H1 (cell line): ENCODE results near the gene ABHD1. TPM values are rescaled to one million over a fixed set of nuclear protein-coding genes. Genes with fewer than 3 reads are reported as not detected.

ENCODE experiments used
- CTCF ChIA-PET: fragments of 300-600 bp; sonication (Branson Sonifier 250); formaldehyde crosslinking; loops from one replicate; lab custom pipeline; 2021; ENCODE audit not compliant: partially characterized antibody; lab: Charles Lee
- POLR2A ChIA-PET: fragments of 300-600 bp; sonication (Branson Sonifier 250); formaldehyde crosslinking; loops from one replicate; lab custom pipeline; 2021; ENCODE audit warnings: inconsistent platforms; ENCODE audit not compliant: partially characterized antibody; lab: Charles Lee
- DNase-seq, 2 experiments: peaks; one replicate each; pipeline versions ENCODE4 v3.0.0 to v3.0.0-alpha.2; 2010 to 2022; ENCODE audit warnings: low spot score in 2 of 2, low read depth in 1 of 2, mixed read lengths in 1 of 2
- FAIRE-seq: peaks from 2 replicates; lab custom pipeline; 2011; peaks lifted over from hg19 to GRCh38; lab: Jason Lieb, UNC
- H2AFZ ChIP-seq: 2 replicates; pipeline ENCODE4 v1.8.1; 2012; ENCODE audit warnings: low read length, inconsistent platforms
- H2AK5ac ChIP-seq: 2 replicates; pipeline ENCODE4 v1.6.1; 2013; ENCODE audit warnings: low read depth, low read length
- H2BK120ac ChIP-seq: replicated peaks from 2 replicates; pipeline ENCODE3; 2013; ENCODE audit warnings: low read depth, low read length, inconsistent platforms
- H2BK12ac ChIP-seq: 2 replicates; pipeline ENCODE4 v1.6.1; 2013; ENCODE audit warnings: low read depth, low read length
- H2BK15ac ChIP-seq: 2 replicates; pipeline ENCODE4 v1.6.1; 2013; ENCODE audit warnings: low read length
- H2BK20ac ChIP-seq: 2 replicates; pipeline ENCODE4 v1.6.1; 2013; ENCODE audit warnings: low read length
- H2BK5ac ChIP-seq: 2 replicates; pipeline ENCODE4 v1.6.1; 2013; ENCODE audit warnings: low read depth, low read length
- H3K14ac ChIP-seq: 2 replicates; pipeline ENCODE4 v1.6.1; 2013; ENCODE audit warnings: inconsistent platforms; ENCODE audit not compliant: insufficient read length
- H3K18ac ChIP-seq: 2 replicates; pipeline ENCODE4 v1.6.1; 2013; ENCODE audit warnings: low read length; ENCODE audit errors: extremely low read depth
- H3K23ac ChIP-seq: 2 replicates; pipeline ENCODE4 v1.6.1; 2013; ENCODE audit warnings: inconsistent platforms; ENCODE audit not compliant: insufficient read length
- H3K23me2 ChIP-seq: 2 replicates; pipeline ENCODE4 v1.6.1; 2013; ENCODE audit warnings: low read depth, low read length
- H3K27ac ChIP-seq: 2 replicates; pipeline ENCODE4 v1.6.1; 2011; ENCODE audit warnings: low read depth, low read length, inconsistent platforms
- H3K27me3 ChIP-seq, 4 experiments: replicated peaks in 1 of 4; 1 replicate in 1 of 4; 2 replicates in 3 of 4; pipeline versions ENCODE4 v1.6.1 to v1.8.1; 2011 to 2013; ENCODE audit warnings: low read length in 3 of 4, mild to moderate bottlenecking in 3 of 4, inconsistent platforms in 2 of 4, mixed read lengths in 2 of 4, moderate library complexity in 1 of 4; ENCODE audit not compliant: control insufficient read depth in 3 of 4, insufficient read depth in 3 of 4; ENCODE audit errors: extremely low read depth in 1 of 4
- H3K36me3 ChIP-seq, 4 experiments: 2 replicates each; pipeline versions ENCODE4 v1.6.1 to v1.8.1; 2011 to 2013; ENCODE audit warnings: mild to moderate bottlenecking in 4 of 4, low read length in 3 of 4, moderate library complexity in 2 of 4, control low read depth in 1 of 4, inconsistent platforms in 1 of 4; ENCODE audit not compliant: insufficient read depth in 4 of 4, control insufficient read depth in 2 of 4
- H3K4ac ChIP-seq: replicated peaks from 2 replicates; pipeline ENCODE3; 2013; ENCODE audit warnings: low read length, low read depth, mixed read lengths, inconsistent platforms; ENCODE audit not compliant: insufficient read length
- H3K4me1 ChIP-seq, 4 experiments: replicated peaks in 1 of 4; 1 replicate in 1 of 4; 2 replicates in 3 of 4; pipeline versions ENCODE4 v1.6.1 to v1.8.1; 2011 to 2013; ENCODE audit warnings: low read length in 3 of 4, inconsistent platforms in 2 of 4, mixed read lengths in 1 of 4; ENCODE audit not compliant: insufficient read depth in 4 of 4, control insufficient read depth in 3 of 4
- H3K4me2 ChIP-seq, 2 experiments: 2 replicates each; pipeline versions ENCODE4 v1.6.1 to v1.8.1; 2011 to 2013; ENCODE audit warnings: low read depth in 2 of 2, low read length in 2 of 2, control low read depth in 1 of 2, inconsistent platforms in 1 of 2, mild to moderate bottlenecking in 1 of 2; ENCODE audit not compliant: insufficient read depth in 1 of 2
- H3K4me3 ChIP-seq, 4 experiments: fragments of 200-600, 300-600 bp in 1 of 4; sonication (generic), shearing (Covaris generic), sonication (Bioruptor Twin) in 1 of 4; 2 replicates each; pipeline versions ENCODE4 v1.5.1 to v1.8.1; 2011 to 2016; ENCODE audit warnings: low read length in 4 of 4, low read depth in 3 of 4, control low read depth in 2 of 4, inconsistent platforms in 2 of 4, mild to moderate bottlenecking in 2 of 4, mixed read lengths in 1 of 4, moderate library complexity in 1 of 4; ENCODE audit not compliant: insufficient read depth in 2 of 4; ENCODE audit errors: extremely low read depth in 1 of 4
- H3K56ac ChIP-seq: replicated peaks from 2 replicates; pipeline ENCODE3; 2013; ENCODE audit warnings: low read depth, mild to moderate bottlenecking, mixed read lengths, low read length, inconsistent platforms; ENCODE audit not compliant: insufficient read length
- H3K79me1 ChIP-seq: 2 replicates; pipeline ENCODE4 v1.6.1; 2013; ENCODE audit warnings: low read depth, low read length, control low read depth
- H3K79me2 ChIP-seq, 2 experiments: 2 replicates each; pipeline versions ENCODE4 v1.6.1 to v1.8.1; 2012 to 2013; ENCODE audit warnings: low read length in 2 of 2, mild to moderate bottlenecking in 2 of 2, inconsistent platforms in 1 of 2; ENCODE audit not compliant: insufficient read depth in 2 of 2, control insufficient read depth in 1 of 2
- H3K9ac ChIP-seq, 4 experiments: replicated peaks in 1 of 4; 1 replicate in 1 of 4; 2 replicates in 3 of 4; pipeline versions ENCODE4 v1.6.1 to v1.8.1; 2011 to 2013; ENCODE audit warnings: low read depth in 3 of 4, low read length in 3 of 4, control low read depth in 2 of 4, mild to moderate bottlenecking in 2 of 4, moderate library complexity in 2 of 4, inconsistent platforms in 1 of 4; ENCODE audit errors: extremely low read depth in 1 of 4
- H3K9me3 ChIP-seq, 2 experiments: 2 replicates each; pipeline versions ENCODE4 v1.6.1 to v1.8.1; 2012 to 2013; ENCODE audit warnings: mild to moderate bottlenecking in 2 of 2, moderate library complexity in 2 of 2, control low read depth in 1 of 2, inconsistent platforms in 1 of 2, low read depth in 1 of 2, low read length in 1 of 2, mixed read lengths in 1 of 2; ENCODE audit not compliant: insufficient read depth in 2 of 2
- H4K20me1 ChIP-seq, 2 experiments: replicated peaks in 1 of 2; 2 replicates each; pipeline versions ENCODE3 to v1.8.1; 2011 to 2013; ENCODE audit warnings: inconsistent platforms in 2 of 2, low read length in 2 of 2, mild to moderate bottlenecking in 1 of 2; ENCODE audit not compliant: insufficient read depth in 2 of 2, control insufficient read depth in 1 of 2
- H4K5ac ChIP-seq: 2 replicates; pipeline ENCODE4 v1.6.1; 2013; ENCODE audit warnings: low read length, low read depth, mixed read lengths, inconsistent platforms; ENCODE audit not compliant: insufficient read length
- H4K8ac ChIP-seq: 2 replicates; pipeline ENCODE4 v1.8.0; 2013; ENCODE audit warnings: mild to moderate bottlenecking, moderate library complexity, low read length, inconsistent platforms; ENCODE audit not compliant: insufficient read depth; ENCODE audit errors: extremely low read depth
- H4K91ac ChIP-seq: replicated peaks from 2 replicates; pipeline ENCODE3; 2013; ENCODE audit warnings: low read length, mixed read lengths, inconsistent platforms; ENCODE audit not compliant: insufficient read length
- ASH2L ChIP-seq: fragments of 200-600, 300-600 bp; sonication (generic); IDR thresholded peaks from one replicate; pipeline ENCODE4 v1.7.1; 2017; ENCODE audit warnings: low read length
- BCL11A ChIP-seq, 2 experiments: IDR thresholded peaks; one replicate each; pipeline ENCODE4 v1.6.1; 2011; ENCODE audit warnings: low read depth in 2 of 2, low read length in 2 of 2, mild to moderate bottlenecking in 2 of 2
- CBX8 ChIP-seq: fragments of 300-800, 300-1000 bp; sonication (generic); IDR thresholded peaks from 2 replicates; pipeline ENCODE4 v1.7.1; 2016; ENCODE audit warnings: low read depth, low read length, borderline replicate concordance
- FOSL1 ChIP-seq: IDR thresholded peaks from 2 replicates; pipeline ENCODE4 v1.6.1; 2011; ENCODE audit warnings: mild to moderate bottlenecking, low read depth, low read length, moderate library complexity; ENCODE audit not compliant: insufficient read depth
- KDM1A ChIP-seq: fragments of 200-600, 300-600 bp; sonication (generic); IDR thresholded peaks from 2 replicates; pipeline ENCODE4 v1.7.1; 2016; ENCODE audit warnings: mild to moderate bottlenecking, low read length, borderline replicate concordance
- KDM5A ChIP-seq: fragments of 200-600 bp; IDR thresholded peaks from 2 replicates; pipeline ENCODE4 v1.7.1; 2012; ENCODE audit warnings: mild to moderate bottlenecking, low read length, inconsistent platforms, mixed read lengths
- MAFK ChIP-seq: IDR thresholded peaks from 2 replicates; pipeline ENCODE4 v1.6.1; 2012; ENCODE audit warnings: low read depth, mild to moderate bottlenecking, improper control_type of control experiment, low read length
- NANOG ChIP-seq: IDR thresholded peaks from 2 replicates; pipeline ENCODE4 v1.6.1; 2011; ENCODE audit warnings: low read length, low read depth, mild to moderate bottlenecking, inconsistent platforms; ENCODE audit not compliant: insufficient read depth, poor library complexity, severe bottlenecking
- RAD21 ChIP-seq, 2 experiments: IDR thresholded peaks in 1 of 2; conservative IDR thresholded peaks in 1 of 2; 2 replicates each; pipeline ENCODE4 v1.6.1; 2011; ENCODE audit warnings: low read depth in 2 of 2, low read length in 2 of 2, improper control_type of control experiment in 1 of 2, inconsistent platforms in 1 of 2, mild to moderate bottlenecking in 1 of 2, moderate library complexity in 1 of 2
- RNF2 ChIP-seq: fragments of 200-900, 300-1000 bp; sonication (generic); IDR thresholded peaks from 2 replicates; pipeline ENCODE4 v1.7.1; 2016; ENCODE audit warnings: borderline replicate concordance, low read depth, mild to moderate bottlenecking, antibody characterized with exemption, low read length; ENCODE audit not compliant: poor library complexity, severe bottlenecking; ENCODE audit errors: missing control alignments
- WGBS, 2 experiments: shearing (Covaris generic) in 1 of 2; methylation state at CpG; one replicate each; pipeline versions ENCODE4 v1.1.6 to v1.1.7; 2013 to 2015; ENCODE audit warnings: low lambda C conversion rate in 2 of 2, mixed read lengths in 2 of 2, inconsistent platforms in 1 of 2, low coverage in 1 of 2, missing lambda C conversion rate in 1 of 2; ENCODE audit not compliant: insufficient replicate concordance in 2 of 2, insufficient coverage in 1 of 2, insufficient read length in 1 of 2; ENCODE audit errors: extremely low coverage in 1 of 2, missing lambda C conversion rate in 1 of 2; 5-methylcytosine and 5-hydroxymethylcytosine counted together
- polyA plus RNA-seq, 7 experiments: library from polyadenylated mRNA; depleted of rRNA in 3 of 7; stranded (reverse) in 5 of 7; unstranded in 2 of 7; fragments of >200 nt in 5 of 7; fragments of 200-250 nt in 2 of 7; gene quantifications; 1 replicate in 5 of 7; 2 replicates in 1 of 7; 4 replicates in 1 of 7; pipeline versions ENCODE4 v1.2.1 to v1.2.3, GENCODE V29; 2011 to 2013; ENCODE audit warnings: missing spikeins in 2 of 7, mixed read lengths in 2 of 7
- total RNA-seq: library from RNA; stranded (reverse); fragmentation: NEBNext Ultra II Directional; extraction: Animal tissue kit (Norgen Biotek cat#: 25700); gene quantifications from 2 replicates; pipeline ENCODE4 v1.2.1, GENCODE V29; 2021

The ABHD1 gene
- total and polyA plus RNA-seq, 2 of the 8 experiments (the other 6 are each of a cell fraction or from before 2014, with no cell fraction given): 0.20 to 1.1 TPM

DNA sequence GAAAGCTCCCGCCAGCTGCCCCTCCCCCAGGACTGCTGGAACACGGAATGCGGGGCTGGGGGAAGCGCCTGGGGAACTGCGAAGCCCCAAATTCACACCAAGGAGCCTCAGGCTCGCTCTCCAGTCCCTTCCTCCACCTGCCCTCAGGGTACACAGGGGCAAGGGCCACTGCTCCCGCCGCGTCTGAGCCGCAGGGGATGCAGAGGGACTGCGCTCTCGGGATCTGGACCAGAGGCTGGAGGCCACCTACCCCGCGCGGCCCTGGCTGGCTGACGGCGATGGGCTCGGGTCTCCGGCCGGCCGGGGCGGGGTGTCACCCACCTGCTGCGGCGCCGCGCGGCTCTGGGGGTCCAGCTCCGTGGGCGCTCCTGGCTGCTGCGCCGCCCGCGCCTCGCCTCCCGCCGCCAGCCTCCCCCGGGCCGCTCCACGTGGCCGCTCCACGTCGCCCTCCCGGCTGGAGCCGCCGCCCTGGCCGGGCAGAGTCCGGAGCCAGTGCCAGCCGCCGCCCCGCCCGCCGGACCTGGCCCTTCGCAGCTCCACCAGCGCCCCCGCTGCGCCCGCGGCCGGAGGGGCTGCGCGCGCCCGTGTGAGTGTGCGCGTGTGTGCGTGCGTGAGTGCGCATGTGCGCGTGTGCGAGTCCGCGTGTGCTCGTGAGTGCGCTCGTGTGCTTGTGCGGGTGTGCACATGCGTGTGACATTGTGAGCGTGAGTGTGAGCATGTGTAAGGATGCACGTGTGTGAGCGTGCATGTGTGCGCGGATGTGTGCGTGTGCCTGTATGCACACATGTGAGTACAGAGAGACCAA, 4.9 kb upstream of the ABHD1 start, which contains the start of gene CGREF1:
Gene CGREF1 (minus strand): TSS at position 604 of the 805 bp plus-strand sequence. CDS start 14,762 bp downstream, outside the sequence.
- Histone ChIP-seq H2AK5ac (peak within 1 kb of the TSS; percentile 92), H3K18ac (peak within 1 kb of the TSS; percentile 51; the same call in 1 of the 2 replicates), H4K91ac (peak within 1 kb of the TSS; percentile 98), H3K23me2 (peaks cover 12% of the 10 kb centered on the region), H4K8ac (peak within 1 kb of the TSS; percentile 88), H3K23ac (peak within 1 kb of the TSS; percentile 59), H3K9me3 (no peaks in the 10 kb centered on the region), H3K14ac (no peak within 1 kb of the TSS), H2BK5ac (no peak within 1 kb of the TSS; the same call in 1 of the 2 replicates), H3K27ac (no peak within 1 kb of the TSS), H3K4me3 (peak within 1 kb of the TSS; percentile 40 to 68 (median 52)), H3K4me2 (peak within 1 kb of the TSS; percentile 94 to 98), H4K20me1 (no peaks in the 10 kb centered on the region), H2BK12ac (peak within 1 kb of the TSS; percentile 80; the same call in 1 of the 2 replicates), H3K79me1 (no peaks in the 10 kb centered on the region), H3K9ac (peak within 1 kb of the TSS; percentile 9 to 64 (median 43)), H2BK15ac (peak within 1 kb of the TSS; percentile 46), H4K5ac (peak within 1 kb of the TSS; percentile 62), H3K4me1 (peaks cover 0 to 16% (median 10%) of the 10 kb centered on the region in 4 experiments; a peak in 5 of 7 replicates), H2BK120ac (no peak within 1 kb of the TSS), H3K27me3 (peaks cover 8 to 59% (median 44%) of the 10 kb centered on the region in 4 experiments), H3K56ac (peak within 1 kb of the TSS; percentile 10), H3K4ac (no peak within 1 kb of the TSS), H3K36me3 (no peaks in the 10 kb centered on the region), H3K79me2 (no peaks in the 10 kb centered on the region), H2BK20ac (peak within 1 kb of the TSS; percentile 18; the same call in 1 of the 2 replicates), H2AFZ (peak within 1 kb of the TSS; percentile 86; the same call in 1 of the 2 replicates)
- FAIRE-seq (no peak), DNase-seq (peak in 1 of 2 experiments; percentile 71)
- CTCF ChIA-PET: interaction anchor here (0.7 to 1.9 kb wide), 6 partner anchors 13 to 51 kb away, joined by 3 to 6 read pairs (median 4); no protein-coding TSS in a partner anchor
- 22% methylated on average over 34 of the region's 84 CpGs; no CpG with 5 or more reads in 1 of the 2 experiments for WGBS, 2 experiments
- POLR2A ChIA-PET: interaction anchor here (0.6 to 1.5 kb wide), 6 partner anchors 8 to 64 kb away, joined by 3 to 5 read pairs (median 4); partner anchors contain the start of gene PREB
- TF ChIP-seq ASH2L: no peak
- no peak for TF ChIP-seq NANOG
- TF ChIP-seq FOSL1: no peak
- no peak for TF ChIP-seq RAD21 (IDR thresholded peaks at IDR 0.05 in 1 of 2, conservative IDR thresholded peaks at IDR 0.05 in 1 of 2; ENCODE audit: low read depth in 2 of 2, low read length in 2 of 2)
- no peak for TF ChIP-seq KDM5A
- no peak for TF ChIP-seq BCL11A (IDR thresholded peaks at IDR 0.05; ENCODE audit: low read depth in 2 of 2, low read length in 2 of 2)
- TF ChIP-seq KDM1A: peak; percentile 98; the same call in 1 of the 2 replicates
- no peak for TF ChIP-seq CBX8
- TF ChIP-seq MAFK: no peak
- no peak for TF ChIP-seq RNF2
